ENCODE data around the gene DNAH8.

DNA sequence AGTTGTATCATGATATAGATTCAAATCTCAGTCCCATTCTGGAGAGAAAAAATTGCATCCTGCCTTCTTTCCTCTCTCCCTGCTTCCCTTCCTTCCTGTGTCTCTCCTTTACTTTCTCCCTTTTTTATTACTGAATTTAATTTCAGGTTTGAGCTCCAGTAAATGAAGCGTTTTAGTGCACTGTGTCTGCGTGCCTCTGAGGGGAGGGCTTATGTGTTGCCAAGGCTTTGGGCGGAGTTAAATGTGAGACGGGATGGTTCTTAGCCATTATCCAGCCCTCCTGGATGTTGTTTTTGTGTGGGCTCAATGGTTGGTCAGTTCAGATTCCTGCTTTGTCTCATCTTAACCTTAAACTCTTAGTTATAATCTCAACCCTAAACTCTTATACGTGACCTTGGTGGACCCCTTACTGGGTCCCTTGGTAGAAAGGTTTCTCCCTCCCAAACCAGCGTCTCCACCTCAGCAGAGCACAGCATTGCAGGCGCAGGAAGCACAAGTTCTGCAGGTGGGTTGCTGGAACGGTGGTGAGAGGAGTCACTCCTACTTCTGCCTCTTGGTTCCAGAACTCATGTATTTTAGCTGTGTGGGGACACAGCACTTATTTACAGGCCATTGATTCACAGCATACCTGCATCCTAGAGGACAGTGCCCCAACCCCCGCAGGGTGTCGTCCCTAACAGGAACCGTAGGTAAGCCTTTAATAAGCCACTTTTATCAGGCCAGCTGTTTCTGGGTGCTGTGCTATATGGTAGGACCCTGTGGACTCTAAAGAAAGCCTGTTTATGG, 68.5 kb downstream of the DNAH8 start:
- TF ChIP-seq CTCF (IDR thresholded peaks at IDR 0.05): no peak
- no peak for TF ChIP-seq SIN3A (IDR thresholded peaks at IDR 0.05; ENCODE audit: borderline replicate concordance, insufficient read depth, low read depth, low read length)
- TF ChIP-seq REST (IDR thresholded peaks at IDR 0.05; ENCODE audit: insufficient read depth in 1 of 2, low read depth in 2 of 2, low read length in 1 of 2): no peak

Data from Panc1 (cell line).